Suppressor macrophage treated with lipopolysaccharide for 1 hour (primary cell): ENCODE measurements around the gene SART1.

Source experiments
- DNase-seq, 3 donors: peaks; one replicate each; pipeline ENCODE4 v3.0.0-alpha.2; 2020 to 2022

The SART1 gene

GRCh38 chr11:65967329-65967934 is 5.9 kb downstream of the SART1 start:
- DNase-seq, result no peak

GRCh38 chr11:65968600-65969482 is 7.3 kb downstream of the SART1 start:
- DNase-seq, result no peak

- no peak for DNase-seq
These were observed 10.6 kb downstream of the SART1 start for GRCh38 chr11:65972116-65972515.

- peak in 2 of 3 donors; percentile 29 to 35 for DNase-seq
These were observed 12.0 kb downstream of the SART1 start for GRCh38 chr11:65973439-65974110.

- DNase-seq, result no peak
These were observed 14.2 kb downstream of the SART1 start for GRCh38 chr11:65975771-65976170.

GRCh38 chr11:65976216-65977176 is 15.0 kb downstream of the SART1 start:
- no peak for DNase-seq

- no peak for DNase-seq
These were observed 16.3 kb downstream of the SART1 start for GRCh38 chr11:65977621-65978390.

- DNase-seq, result no peak
These were observed 17.1 kb downstream of the SART1 start for GRCh38 chr11:65978391-65979238.

- DNase-seq, result no peak
These were observed 17.8 kb downstream of the SART1 start for GRCh38 chr11:65979261-65979759.

- no peak for DNase-seq
These were observed 19.7 kb downstream of the SART1 start for GRCh38 chr11:65981101-65981740.

GRCh38 chr11:65981972-65982823 is 20.7 kb downstream of the SART1 start:
- no peak for DNase-seq

- DNase-seq, result no peak
These were observed 21.5 kb downstream of the SART1 start for GRCh38 chr11:65982824-65983588.

- DNase-seq, result no peak
These were observed 22.1 kb downstream of the SART1 start for GRCh38 chr11:65983589-65983987.

- no peak for DNase-seq
These were observed 25.8 kb downstream of the SART1 start for GRCh38 chr11:65987336-65987735.

GRCh38 chr11:65988791-65989592 is 27.5 kb downstream of the SART1 start:
- DNase-seq, result peak; percentile 94 to 97 (median 96)

GRCh38 chr11:65992056-65992455 is 30.5 kb downstream of the SART1 start:
- DNase-seq, result no peak

GRCh38 chr11:65997286-65997685 is 35.8 kb downstream of the SART1 start:
- DNase-seq, result no peak
